ENCODE measurements around the gene RNF214. TPM values are rescaled to one million over a fixed set of nuclear protein-coding genes. Genes with fewer than 3 reads are reported as not detected.

The RNF214 gene
- total and polyA plus RNA-seq, 8 donors, result 6.7 to 21.6 (median 11.0) TPM

DNA sequence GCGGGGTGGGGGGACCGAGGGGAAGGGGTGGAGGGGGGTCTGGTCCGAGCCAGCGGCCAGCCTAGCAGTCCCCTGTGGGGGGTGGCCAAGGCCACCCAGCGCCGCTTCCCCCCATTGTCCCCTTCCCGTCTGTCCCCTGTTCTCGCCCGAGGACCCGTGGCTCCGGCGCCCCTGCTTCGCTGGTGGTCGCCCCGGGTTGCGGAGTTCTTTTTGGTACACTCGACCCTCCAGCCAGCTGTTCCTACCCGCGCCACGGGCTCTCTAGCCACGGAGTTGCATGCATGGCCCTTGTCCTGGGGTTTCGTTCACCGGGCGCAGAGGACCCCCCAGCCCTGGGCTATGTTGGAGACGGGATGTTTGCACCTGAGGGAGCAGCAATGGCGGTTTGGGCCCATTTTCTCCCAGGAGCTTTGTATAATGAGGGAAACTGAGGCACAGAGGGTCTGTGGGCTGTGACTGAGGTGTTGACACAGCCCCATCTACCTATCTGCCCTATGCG, 489 bp downstream of the RNF214 start:
- DNase-seq, result peak in 1 of 2 donors; percentile 57
- H3K4me3 ChIP-seq, result peak overlapping the region; percentile 64 to 93 (median 80)
- no peaks in the 10 kb centered on the region for H3K27me3 ChIP-seq
- peaks cover 27 to 47% (median 42%) of the 10 kb centered on the region in 4 donors for H3K4me1 ChIP-seq
- no peak for TF ChIP-seq EP300 (IDR thresholded peaks at IDR 0.05)
- no peak for TF ChIP-seq CTCF (IDR thresholded peaks at IDR 0.05)
- TF ChIP-seq POLR2A (IDR thresholded peaks at IDR 0.05), result no peak
- no peak for TF ChIP-seq POLR2AphosphoS5 (IDR thresholded peaks at IDR 0.05)
- intact Hi-C loops (cut with DNase I; ENCODE audit: low total_unique reads), result loop anchor here (10.0 kb wide), 1 partner anchor 82 kb away; the partner anchor contains the start of gene BACE1
- WGBS, 5 donors, result 0 to 2% (median 1%) methylated on average over 17 to 27 of the region's 27 CpGs
- H3K27ac ChIP-seq, result peak overlapping the region; percentile 69 to 98 (median 96)
- H3K9me3 ChIP-seq, result no peaks in the 10 kb centered on the region
- H3K36me3 ChIP-seq, result peaks cover 17 to 34% (median 25%) of the 10 kb centered on the region in 4 donors

DNA sequence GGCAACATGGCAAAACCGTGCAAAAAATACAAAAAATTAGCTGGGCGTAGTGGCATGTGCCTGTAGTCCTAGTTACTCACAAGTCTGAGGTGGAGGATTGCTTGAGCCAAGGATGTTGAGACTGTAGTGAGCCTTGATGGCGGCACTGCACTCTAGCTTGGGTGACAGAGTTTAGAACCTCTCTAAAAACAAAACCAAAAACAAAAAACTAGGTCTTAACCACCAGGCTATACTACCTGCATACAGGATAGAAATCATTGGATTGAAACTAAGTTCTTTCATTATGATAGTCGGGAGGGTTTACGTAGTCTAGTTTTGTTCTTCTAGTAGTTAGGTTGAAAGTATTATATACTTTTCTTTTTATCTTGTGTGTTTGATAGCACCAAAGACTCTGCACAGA, 5.8 kb downstream of the RNF214 start:
- peaks cover 4 to 13% (median 11%) of the 10 kb centered on the region in 4 donors for H3K4me1 ChIP-seq
- no peak overlapping the region for H3K4me3 ChIP-seq
- H3K9me3 ChIP-seq, result no peaks in the 10 kb centered on the region
- intact Hi-C loops (cut with DNase I; ENCODE audit: low total_unique reads), result loop anchor here (10.0 kb wide), 1 partner anchor 77 kb away; the partner anchor contains the start of gene BACE1
- H3K36me3 ChIP-seq, result peaks cover 28 to 65% (median 56%) of the 10 kb centered on the region in 4 donors
- no peak for DNase-seq
- no peak overlapping the region for H3K27ac ChIP-seq
- no peaks in the 10 kb centered on the region for H3K27me3 ChIP-seq
- 91 to 96% (median 93%) methylated on average over 5 of the region's 5 CpGs for WGBS, 5 donors
- no peak for TF ChIP-seq POLR2AphosphoS5 (IDR thresholded peaks at IDR 0.05)
- no peak for TF ChIP-seq POLR2A (IDR thresholded peaks at IDR 0.05)
- TF ChIP-seq EP300 (IDR thresholded peaks at IDR 0.05), result no peak
- no peak for TF ChIP-seq CTCF (IDR thresholded peaks at IDR 0.05)

- H3K27ac ChIP-seq, result no peak overlapping the region
- no peak for DNase-seq
- intact Hi-C loops (cut with DNase I; ENCODE audit: low total_unique reads), result loop anchor here (10.0 kb wide), 1 partner anchor 76 kb away; the partner anchor contains the start of gene BACE1
- TF ChIP-seq POLR2A (IDR thresholded peaks at IDR 0.05) (no peak), POLR2AphosphoS5 (IDR thresholded peaks at IDR 0.05) (no peak), CTCF (IDR thresholded peaks at IDR 0.05) (no peak), EP300 (IDR thresholded peaks at IDR 0.05) (no peak)
- H3K9me3 ChIP-seq, result no peaks in the 10 kb centered on the region
- H3K27me3 ChIP-seq, result no peaks in the 10 kb centered on the region
- H3K4me3 ChIP-seq, result no peak overlapping the region
- H3K4me1 ChIP-seq, result peaks cover 0 to 2% (median under 1%) of the 10 kb centered on the region in 4 donors
- peaks cover 28 to 76% (median 66%) of the 10 kb centered on the region in 4 donors for H3K36me3 ChIP-seq
- 81 to 87% (median 86%) methylated on average over 6 of the region's 6 CpGs for WGBS, 5 donors
Observed at GRCh38 chr11:117239295-117239694, 6.8 kb downstream of the RNF214 start.

DNA sequence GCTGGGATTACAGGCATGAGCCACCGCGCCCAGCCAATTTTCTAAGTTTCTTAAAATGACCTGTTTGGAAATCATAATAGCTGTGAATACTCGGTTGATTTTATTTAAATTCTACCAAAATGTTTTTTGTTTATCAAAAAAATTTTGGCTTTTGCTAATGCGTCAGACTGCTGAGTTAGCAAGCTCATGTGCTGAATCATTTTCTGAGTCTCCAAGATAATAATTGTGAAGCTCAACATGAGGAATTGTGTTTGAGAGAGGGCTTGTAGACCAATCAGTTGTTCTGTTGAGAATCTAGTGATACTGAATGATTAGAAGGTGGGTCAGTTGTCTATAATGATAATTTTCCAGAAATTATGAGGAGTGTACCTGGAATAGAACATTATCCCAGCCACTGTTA, 15.9 kb downstream of the RNF214 start:
- H3K27me3 ChIP-seq, result no peaks in the 10 kb centered on the region
- no peak overlapping the region for H3K4me3 ChIP-seq
- intact Hi-C loops (cut with DNase I; ENCODE audit: low total_unique reads), result no loop called here
- no peaks in the 10 kb centered on the region for H3K4me1 ChIP-seq
- 93 to 96% (median 94%) methylated on average over 4 of the region's 4 CpGs for WGBS, 5 donors
- peaks cover 45 to 86% (median 80%) of the 10 kb centered on the region in 4 donors for H3K36me3 ChIP-seq
- H3K9me3 ChIP-seq, result no peaks in the 10 kb centered on the region
- no peak for DNase-seq
- no peak for TF ChIP-seq EP300 (IDR thresholded peaks at IDR 0.05)
- TF ChIP-seq CTCF (IDR thresholded peaks at IDR 0.05), result no peak
- TF ChIP-seq POLR2A (IDR thresholded peaks at IDR 0.05), result no peak
- no peak for TF ChIP-seq POLR2AphosphoS5 (IDR thresholded peaks at IDR 0.05)
- H3K27ac ChIP-seq, result no peak overlapping the region

All from stomach (tissue), 9 donors.